ENCODE measurements around the gene BTN1A1.

GRCh38 chr6:26553635-26554446 is 53.7 kb downstream of the BTN1A1 start:
- no peak for TF ChIP-seq SIN3A (IDR thresholded peaks at IDR 0.05; ENCODE audit: borderline replicate concordance, insufficient read depth, low read depth, low read length)
- TF ChIP-seq CTCF (IDR thresholded peaks at IDR 0.05): no peak
- TF ChIP-seq POLR2AphosphoS5 (IDR thresholded peaks at IDR 0.05; ENCODE audit: low read depth, low read length): peak; percentile 50; the same call in 1 of the 2 replicates
- TF ChIP-seq REST (IDR thresholded peaks at IDR 0.05; ENCODE audit: insufficient read depth in 1 of 2, low read depth in 2 of 2, low read length in 1 of 2): peak in 1 of 2 experiments; percentile 25; a peak in 1 of 4 replicates

Measured in Panc1 (cell line).